ENCODE data around the gene ZNF592. TPM values are rescaled to one million over a fixed set of nuclear protein-coding genes. Genes with fewer than 3 reads are reported as not detected.
"Not testable (repeated sequence)": the region's sequence is repeated elsewhere in the genome, so short reads cannot be mapped to it uniquely, and the experiment has no call there.

ZNF592 gene
- total and polyA plus RNA-seq, 4 donors: 10.2 to 29.5 (median 21.8) TPM

DNA sequence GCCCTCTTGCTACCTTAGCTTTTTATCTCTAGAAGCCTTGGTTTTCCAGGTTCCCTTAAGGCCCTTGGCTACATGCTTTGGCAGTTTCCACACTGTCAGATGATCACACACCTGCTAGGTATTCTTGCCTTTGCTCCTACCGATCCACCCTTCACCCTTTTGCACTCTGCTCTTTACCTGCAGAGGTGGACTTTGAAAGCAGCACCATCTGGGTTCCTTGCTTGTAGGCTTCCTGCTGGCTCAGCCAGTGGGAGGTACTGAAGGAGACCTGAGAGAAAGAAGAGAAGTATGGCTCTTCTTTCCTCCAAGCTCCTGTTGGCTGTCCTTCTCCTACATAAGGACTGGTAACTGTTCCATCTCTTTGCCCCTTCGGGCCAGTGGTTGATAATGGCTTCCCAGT, 7.3 kb upstream of the ZNF592 start:
- Histone ChIP-seq H3K9me3 (ENCODE audit: control insufficient read depth, insufficient read depth, low read length) (no peaks in the 10 kb centered on the region), H3K36me3 (ENCODE audit: control insufficient read depth, insufficient read depth, low read length) (no peaks in the 10 kb centered on the region), H3K27ac (ENCODE audit: low read depth, low read length) (no peak overlapping the region), H3K4me3 (ENCODE audit: low read depth, low read length) (no peak overlapping the region), H3K27me3 (ENCODE audit: control insufficient read depth, insufficient read depth, low read length) (no peaks in the 10 kb centered on the region), H3K4me1 (ENCODE audit: control insufficient read depth, insufficient read depth, low read length) (no peaks in the 10 kb centered on the region)
- 100% methylated on average over 1 of the region's 2 CpGs for WGBS (ENCODE audit: insufficient coverage)
- no peak for DNase-seq (ENCODE audit: low read depth in 4 of 6, low spot score in 6 of 6)

- Histone ChIP-seq H3K9me3 (ENCODE audit: control insufficient read depth, insufficient read depth, low read length) (no peaks in the 10 kb centered on the region), H3K4me1 (ENCODE audit: control insufficient read depth, insufficient read depth, low read length) (peaks cover 39% of the 10 kb centered on the region), H3K36me3 (ENCODE audit: control insufficient read depth, insufficient read depth, low read length) (no peaks in the 10 kb centered on the region), H3K27ac (ENCODE audit: low read depth, low read length) (peak overlapping the region; percentile 96), H3K27me3 (ENCODE audit: control insufficient read depth, insufficient read depth, low read length) (no peaks in the 10 kb centered on the region), H3K4me3 (ENCODE audit: low read depth, low read length) (peak overlapping the region; percentile 71)
- 1% methylated on average over 43 of the region's 46 CpGs for WGBS (ENCODE audit: insufficient coverage)
- DNase-seq (ENCODE audit: low read depth in 4 of 6, low spot score in 6 of 6): peak in 5 of 6 donors; percentile 38 to 84 (median 57)
Observed at GRCh38 chr15:84747416-84748273, 747 bp upstream of the ZNF592 start.

DNA sequence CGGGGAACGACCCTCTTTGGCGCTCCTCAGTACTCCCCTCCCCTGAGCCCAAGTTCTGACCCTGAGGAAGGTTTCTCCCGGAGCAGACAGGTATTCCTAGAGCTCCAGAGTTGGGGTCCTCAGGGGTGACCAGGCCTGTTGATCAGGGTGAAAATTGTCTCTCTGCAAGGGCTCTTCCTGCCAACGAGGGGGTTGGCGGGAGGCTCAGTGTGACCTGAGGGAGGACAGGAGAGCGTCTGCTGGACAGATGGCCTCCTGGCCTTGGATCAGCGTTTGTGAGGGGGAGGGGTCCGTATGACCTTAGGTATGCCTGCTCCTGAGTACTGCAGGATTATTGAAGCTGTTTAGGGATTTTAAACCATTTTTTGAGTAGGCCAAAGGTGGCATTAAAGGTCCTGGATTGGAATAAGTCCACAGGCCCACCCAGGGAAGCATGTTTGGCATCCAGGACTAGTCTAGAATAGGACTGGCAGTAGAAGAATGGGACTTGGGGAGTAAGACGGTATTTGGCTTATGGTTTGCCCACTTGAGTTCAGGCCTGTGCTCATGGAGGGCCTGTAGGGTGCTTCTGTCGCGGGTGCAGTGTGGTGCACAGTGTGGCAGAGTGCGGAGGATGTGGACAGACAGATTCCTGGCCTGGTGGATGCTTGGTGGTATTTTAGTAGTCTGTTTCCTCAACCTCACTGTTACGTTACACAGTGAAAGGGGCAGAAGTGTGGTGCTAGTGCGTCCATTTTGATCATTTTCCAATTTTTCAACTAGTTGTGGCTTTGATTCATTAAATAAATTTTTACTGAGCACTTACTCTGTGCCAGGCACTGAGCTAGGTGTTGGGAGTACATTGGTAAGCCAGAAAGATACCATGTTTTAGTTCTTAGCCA, 959 bp downstream of the ZNF592 start:
- WGBS (ENCODE audit: insufficient coverage): 6% methylated on average over 10 of the region's 15 CpGs
- H3K4me1 ChIP-seq (ENCODE audit: control insufficient read depth, insufficient read depth, low read length): peaks cover 45% of the 10 kb centered on the region

GRCh38 chr15:84750583-84751092, 2.2 kb downstream of the ZNF592 start:
- no peaks in the 10 kb centered on the region for H3K9me3 ChIP-seq (ENCODE audit: control insufficient read depth, insufficient read depth, low read length)

More for the DNA sequence above, 959 bp downstream of the ZNF592 start:
- Histone ChIP-seq H3K27ac (ENCODE audit: low read depth, low read length) (peak overlapping the region; percentile 76), H3K4me3 (ENCODE audit: low read depth, low read length) (peak overlapping the region; percentile 62), H3K27me3 (ENCODE audit: control insufficient read depth, insufficient read depth, low read length) (no peaks in the 10 kb centered on the region), H3K9me3 (ENCODE audit: control insufficient read depth, insufficient read depth, low read length) (no peaks in the 10 kb centered on the region), H3K36me3 (ENCODE audit: control insufficient read depth, insufficient read depth, low read length) (no peaks in the 10 kb centered on the region)
- DNase-seq (ENCODE audit: low read depth in 4 of 6, low spot score in 6 of 6): peak in 3 of 6 donors; percentile 22 to 48 (median 24)

DNA sequence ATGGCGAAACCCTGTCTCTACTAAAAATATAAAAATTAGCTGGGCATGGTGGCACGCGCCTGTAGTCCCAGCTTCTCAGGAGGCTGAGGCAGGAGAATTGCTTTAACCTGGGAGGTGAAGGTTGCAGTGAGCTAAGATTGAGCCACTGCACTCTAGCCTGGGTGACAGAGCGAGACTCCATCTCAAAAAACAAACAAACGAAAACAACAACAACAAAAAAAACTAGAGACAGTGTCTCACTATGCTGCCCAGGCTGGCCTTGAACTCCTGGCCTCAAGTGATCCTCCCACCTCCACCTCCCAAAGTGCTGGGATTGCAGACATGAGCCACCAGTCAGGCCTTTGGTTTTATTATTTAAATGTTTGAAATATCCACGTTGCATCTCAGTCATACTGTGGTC, 3.3 kb downstream of the ZNF592 start:
- not testable (repeated sequence) for H3K9me3 ChIP-seq (ENCODE audit: control insufficient read depth, insufficient read depth, low read length); H3K36me3 ChIP-seq (ENCODE audit: control insufficient read depth, insufficient read depth, low read length); DNase-seq (ENCODE audit: low read depth in 4 of 6, low spot score in 6 of 6); H3K27ac ChIP-seq (ENCODE audit: low read depth, low read length); H3K4me3 ChIP-seq (ENCODE audit: low read depth, low read length); H3K27me3 ChIP-seq (ENCODE audit: control insufficient read depth, insufficient read depth, low read length)
- 100% methylated on average over 2 of the region's 6 CpGs for WGBS (ENCODE audit: insufficient coverage)
- H3K4me1 ChIP-seq (ENCODE audit: control insufficient read depth, insufficient read depth, low read length): peaks cover 45% of the 10 kb centered on the region

More at GRCh38 chr15:84750583-84751092, 2.2 kb downstream of the ZNF592 start:
- DNase-seq (ENCODE audit: low read depth in 4 of 6, low spot score in 6 of 6): no peak
- 31% methylated on average over 1 of the region's 2 CpGs for WGBS (ENCODE audit: insufficient coverage)
- peak overlapping the region; percentile 52 for H3K27ac ChIP-seq (ENCODE audit: low read depth, low read length)
- H3K4me1 ChIP-seq (ENCODE audit: control insufficient read depth, insufficient read depth, low read length): peaks cover 45% of the 10 kb centered on the region
- H3K27me3 ChIP-seq (ENCODE audit: control insufficient read depth, insufficient read depth, low read length): no peaks in the 10 kb centered on the region
- H3K4me3 ChIP-seq (ENCODE audit: low read depth, low read length): peak overlapping the region; percentile 4
- no peaks in the 10 kb centered on the region for H3K36me3 ChIP-seq (ENCODE audit: control insufficient read depth, insufficient read depth, low read length)

DNA sequence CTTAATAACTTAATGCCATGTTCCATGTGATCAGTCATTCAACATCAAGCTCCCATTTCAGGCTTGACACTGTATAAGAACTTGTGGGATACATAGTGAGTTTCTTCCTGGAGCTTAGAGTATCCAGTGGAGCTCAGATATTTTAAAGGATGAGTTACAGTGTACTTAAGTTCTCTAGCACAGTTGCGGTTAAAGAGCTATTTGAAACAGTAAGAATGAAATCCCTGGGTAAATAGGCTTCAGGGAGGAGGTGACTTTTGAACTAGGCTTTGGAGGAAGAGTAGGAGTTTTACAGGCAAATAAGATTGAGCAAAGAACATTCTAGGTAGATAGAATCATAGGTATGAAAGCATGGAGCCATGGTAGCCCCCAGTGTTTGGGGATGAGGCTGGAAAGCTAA, 3.8 kb downstream of the ZNF592 start:
- no peak overlapping the region for H3K27ac ChIP-seq (ENCODE audit: low read depth, low read length)

GRCh38 chr15:84752700-84753099, 4.3 kb downstream of the ZNF592 start:
- DNase-seq (ENCODE audit: low read depth in 4 of 6, low spot score in 6 of 6): no peak
- no peak overlapping the region for H3K4me3 ChIP-seq (ENCODE audit: low read depth, low read length)
- H3K4me1 ChIP-seq (ENCODE audit: control insufficient read depth, insufficient read depth, low read length): peaks cover 35% of the 10 kb centered on the region
- no peaks in the 10 kb centered on the region for H3K36me3 ChIP-seq (ENCODE audit: control insufficient read depth, insufficient read depth, low read length)
- H3K9me3 ChIP-seq (ENCODE audit: control insufficient read depth, insufficient read depth, low read length): no peaks in the 10 kb centered on the region
- H3K27me3 ChIP-seq (ENCODE audit: control insufficient read depth, insufficient read depth, low read length): no peaks in the 10 kb centered on the region
- no CpG with 5 or more reads among the region's 3 CpGs for WGBS (ENCODE audit: insufficient coverage)
- no peak overlapping the region for H3K27ac ChIP-seq (ENCODE audit: low read depth, low read length)

More for the DNA sequence above, 3.8 kb downstream of the ZNF592 start:
- Histone ChIP-seq H3K9me3 (ENCODE audit: control insufficient read depth, insufficient read depth, low read length) (no peaks in the 10 kb centered on the region), H3K4me1 (ENCODE audit: control insufficient read depth, insufficient read depth, low read length) (peaks cover 40% of the 10 kb centered on the region), H3K36me3 (ENCODE audit: control insufficient read depth, insufficient read depth, low read length) (no peaks in the 10 kb centered on the region), H3K4me3 (ENCODE audit: low read depth, low read length) (no peak overlapping the region), H3K27me3 (ENCODE audit: control insufficient read depth, insufficient read depth, low read length) (no peaks in the 10 kb centered on the region)
- WGBS (ENCODE audit: insufficient coverage): 100% methylated on average over 1 of the region's 1 CpG
- DNase-seq (ENCODE audit: low read depth in 4 of 6, low spot score in 6 of 6): no peak

DNA sequence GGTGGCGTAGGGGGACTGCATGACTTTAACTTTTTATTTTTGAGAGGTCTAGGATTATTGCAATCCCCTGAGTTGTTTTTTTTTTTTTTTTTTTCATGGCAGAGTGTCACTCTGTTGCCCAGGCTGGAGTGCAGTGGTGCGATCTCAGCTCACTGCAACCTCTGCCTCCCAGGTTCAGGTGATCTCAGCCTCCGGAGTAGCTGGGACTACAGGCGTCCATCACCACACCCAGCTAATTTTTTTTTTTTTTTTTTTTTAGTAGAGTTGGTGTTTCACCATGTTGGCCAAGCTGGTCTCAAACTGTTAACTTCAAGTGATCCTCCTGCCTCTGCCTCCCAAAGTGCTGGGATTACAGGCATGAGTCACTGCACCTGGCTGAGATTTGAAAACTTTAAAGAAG, 6.5 kb downstream of the ZNF592 start:
- not testable (repeated sequence) for H3K27me3 ChIP-seq (ENCODE audit: control insufficient read depth, insufficient read depth, low read length); H3K9me3 ChIP-seq (ENCODE audit: control insufficient read depth, insufficient read depth, low read length); DNase-seq (ENCODE audit: low read depth in 4 of 6, low spot score in 6 of 6); H3K4me3 ChIP-seq (ENCODE audit: low read depth, low read length); H3K36me3 ChIP-seq (ENCODE audit: control insufficient read depth, insufficient read depth, low read length); H3K27ac ChIP-seq (ENCODE audit: low read depth, low read length)
- H3K4me1 ChIP-seq (ENCODE audit: control insufficient read depth, insufficient read depth, low read length): peaks cover 29% of the 10 kb centered on the region
- 100% methylated on average over 1 of the region's 4 CpGs for WGBS (ENCODE audit: insufficient coverage)

DNA sequence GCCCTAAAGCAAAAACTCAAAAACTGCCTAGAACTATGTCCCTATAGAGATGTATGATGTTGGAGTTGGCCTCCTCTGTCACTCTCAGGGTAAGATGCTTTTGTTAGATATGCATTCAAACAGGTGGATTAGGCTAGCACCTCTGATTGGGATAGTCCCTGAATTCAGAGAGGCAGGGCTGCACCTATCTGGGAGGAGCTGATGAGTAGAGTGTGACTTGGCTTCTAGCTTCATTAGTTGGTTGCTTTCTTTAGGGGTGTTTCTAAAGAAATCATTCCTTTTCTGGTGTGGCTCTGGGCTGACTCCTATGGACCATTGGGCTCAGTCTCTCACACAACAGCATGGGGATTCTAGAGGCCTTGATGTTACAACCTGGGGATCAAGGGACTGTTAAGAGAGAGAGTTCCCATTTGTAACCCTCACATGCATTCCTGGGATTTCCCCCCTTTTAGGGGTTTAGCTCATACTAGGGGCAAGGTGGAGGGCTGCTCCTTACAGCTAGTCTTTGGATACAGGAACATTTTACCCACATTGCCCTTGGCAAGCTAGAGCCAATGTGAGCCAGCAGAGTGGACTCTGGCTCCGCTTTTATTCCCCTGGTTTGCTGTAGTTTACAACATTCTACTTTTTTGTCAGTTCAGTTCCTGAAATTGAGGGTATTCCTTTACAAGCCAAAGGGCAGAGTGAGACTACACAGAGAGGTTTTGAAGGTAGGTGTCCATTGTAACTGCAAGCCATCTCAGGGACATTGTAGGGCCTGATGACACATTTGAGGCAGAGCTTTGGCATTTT, 7.5 kb downstream of the ZNF592 start:
- H3K27me3 ChIP-seq (ENCODE audit: control insufficient read depth, insufficient read depth, low read length): no peaks in the 10 kb centered on the region
- no peaks in the 10 kb centered on the region for H3K9me3 ChIP-seq (ENCODE audit: control insufficient read depth, insufficient read depth, low read length)
- H3K4me3 ChIP-seq (ENCODE audit: low read depth, low read length): no peak overlapping the region
- H3K4me1 ChIP-seq (ENCODE audit: control insufficient read depth, insufficient read depth, low read length): peaks cover 23% of the 10 kb centered on the region
- no peak overlapping the region for H3K27ac ChIP-seq (ENCODE audit: low read depth, low read length)
- no peak for DNase-seq (ENCODE audit: low read depth in 4 of 6, low spot score in 6 of 6)
- H3K36me3 ChIP-seq (ENCODE audit: control insufficient read depth, insufficient read depth, low read length): no peaks in the 10 kb centered on the region
- WGBS (ENCODE audit: insufficient coverage): 100% methylated on average over 1 of the region's 1 CpG

Measured in spinal cord (tissue), 10 donors.